ENCODE results near the gene POLR2L.

- TF ChIP-seq CTCF (IDR thresholded peaks at IDR 0.05) (no peak), POLR2A (IDR thresholded peaks at IDR 0.05) (no peak)
Measured at GRCh38 chr11:850775-851763, 8.7 kb upstream of the POLR2L start.

All from testis (tissue), 2 donors.